ENCODE data around the gene MXI1.
"Not testable (repeated sequence)": the region's sequence is repeated elsewhere in the genome, so short reads cannot be mapped to it uniquely, and the experiment has no call there.

Gene MXI1

GRCh38 chr10:110201046-110201445 lies 6.4 kb upstream of the MXI1 start:
- H3K4me3 Mint-ChIP-seq; intact Hi-C loops (cut with micrococcal nuclease); H3K27ac Mint-ChIP-seq; H3K36me3 Mint-ChIP-seq (ENCODE audit: low read depth); H3K9me3 Mint-ChIP-seq; H3K27me3 Mint-ChIP-seq: not testable (repeated sequence)
- peaks cover 33% of the 10 kb centered on the region for H3K4me1 Mint-ChIP-seq (ENCODE audit: low read depth)

GRCh38 chr10:110203500-110204455 lies 3.6 kb upstream of the MXI1 start:
- Mint-ChIP-seq H3K4me3 (no peak overlapping the region), H3K27me3 (peaks cover 19% of the 10 kb centered on the region), H3K9me3 (no peaks in the 10 kb centered on the region), H3K36me3 (ENCODE audit: low read depth) (peaks cover 8% of the 10 kb centered on the region), H3K27ac (peak overlapping the region; percentile 30), H3K4me1 (ENCODE audit: low read depth) (peaks cover 46% of the 10 kb centered on the region)
- intact Hi-C loops (cut with micrococcal nuclease) = no loop called here

- Mint-ChIP-seq H3K27me3 (peaks cover 19% of the 10 kb centered on the region), H3K36me3 (ENCODE audit: low read depth) (peaks cover 19% of the 10 kb centered on the region), H3K9me3 (no peaks in the 10 kb centered on the region), H3K27ac (no peak overlapping the region), H3K4me3 (no peak overlapping the region), H3K4me1 (ENCODE audit: low read depth) (peaks cover 49% of the 10 kb centered on the region)
- intact Hi-C loops (cut with micrococcal nuclease) = loop anchor here (5.0 kb wide), 2 partner anchors 48 to 63 kb away; no protein-coding TSS in a partner anchor
Measured at GRCh38 chr10:110205051-110205675, 2.2 kb upstream of the MXI1 start.

- Mint-ChIP-seq H3K4me1 (ENCODE audit: low read depth) (peaks cover 61% of the 10 kb centered on the region), H3K27me3 (peaks cover 19% of the 10 kb centered on the region), H3K36me3 (ENCODE audit: low read depth) (peaks cover 28% of the 10 kb centered on the region), H3K9me3 (no peaks in the 10 kb centered on the region), H3K4me3 (peak overlapping the region; percentile 93), H3K27ac (peak overlapping the region; percentile 92)
- intact Hi-C loops (cut with micrococcal nuclease) = loop anchor here (5.0 kb wide), 2 partner anchors 51 to 66 kb away; no protein-coding TSS in a partner anchor
Measured at GRCh38 chr10:110207805-110208613, 604 bp downstream of the MXI1 start.

GRCh38 chr10:110208614-110209453 lies 1.4 kb downstream of the MXI1 start:
- H3K36me3 Mint-ChIP-seq (ENCODE audit: low read depth) = peaks cover 34% of the 10 kb centered on the region
- H3K27ac Mint-ChIP-seq = peak overlapping the region; percentile 92
- H3K27me3 Mint-ChIP-seq = peaks cover 19% of the 10 kb centered on the region
- H3K4me3 Mint-ChIP-seq = peak overlapping the region; percentile 93
- H3K9me3 Mint-ChIP-seq = no peaks in the 10 kb centered on the region
- intact Hi-C loops (cut with micrococcal nuclease) = loop anchor here (5.0 kb wide), 2 partner anchors 52 to 67 kb away; no protein-coding TSS in a partner anchor
- H3K4me1 Mint-ChIP-seq (ENCODE audit: low read depth) = peaks cover 63% of the 10 kb centered on the region

GRCh38 chr10:110209454-110209925 lies 2.1 kb downstream of the MXI1 start:
- Mint-ChIP-seq H3K27me3 (peaks cover 18% of the 10 kb centered on the region), H3K9me3 (no peaks in the 10 kb centered on the region), H3K4me1 (ENCODE audit: low read depth) (peaks cover 59% of the 10 kb centered on the region), H3K27ac (peak overlapping the region; percentile 92), H3K4me3 (peak overlapping the region; percentile 93), H3K36me3 (ENCODE audit: low read depth) (peaks cover 34% of the 10 kb centered on the region)
- intact Hi-C loops (cut with micrococcal nuclease) = loop anchor here (5.0 kb wide), 2 partner anchors 52 to 67 kb away; no protein-coding TSS in a partner anchor

GRCh38 chr10:110209926-110210673 lies 2.7 kb downstream of the MXI1 start:
- peak overlapping the region; percentile 92 for H3K27ac Mint-ChIP-seq
- peaks cover 16% of the 10 kb centered on the region for H3K27me3 Mint-ChIP-seq
- intact Hi-C loops (cut with micrococcal nuclease) = loop anchor here (5.0 kb wide), 2 partner anchors 53 to 68 kb away; no protein-coding TSS in a partner anchor

GRCh38 chr10:110210674-110211464 lies 3.5 kb downstream of the MXI1 start:
- intact Hi-C loops (cut with micrococcal nuclease) = loop anchor here (1.0 kb wide), 1 partner anchor 14 kb away; no protein-coding TSS in a partner anchor
- H3K27ac Mint-ChIP-seq = peak overlapping the region; percentile 92
- H3K4me1 Mint-ChIP-seq (ENCODE audit: low read depth) = peaks cover 69% of the 10 kb centered on the region
- H3K4me3 Mint-ChIP-seq = peak overlapping the region; percentile 95
- peaks cover 34% of the 10 kb centered on the region for H3K36me3 Mint-ChIP-seq (ENCODE audit: low read depth)
- H3K9me3 Mint-ChIP-seq = no peaks in the 10 kb centered on the region
- peaks cover 13% of the 10 kb centered on the region for H3K27me3 Mint-ChIP-seq

More at GRCh38 chr10:110209926-110210673, 2.7 kb downstream of the MXI1 start:
- Mint-ChIP-seq H3K4me1 (ENCODE audit: low read depth) (peaks cover 61% of the 10 kb centered on the region), H3K9me3 (no peaks in the 10 kb centered on the region), H3K4me3 (peak overlapping the region; percentile 95), H3K36me3 (ENCODE audit: low read depth) (peaks cover 34% of the 10 kb centered on the region)

- H3K27me3 Mint-ChIP-seq = peaks cover 7% of the 10 kb centered on the region
- H3K9me3 Mint-ChIP-seq = no peaks in the 10 kb centered on the region
- intact Hi-C loops (cut with micrococcal nuclease) = loop anchor here (1.0 kb wide), 1 partner anchor 14 kb away; no protein-coding TSS in a partner anchor
- H3K36me3 Mint-ChIP-seq (ENCODE audit: low read depth) = peaks cover 34% of the 10 kb centered on the region
- H3K27ac Mint-ChIP-seq = peak overlapping the region; percentile 92
- peak overlapping the region; percentile 95 for H3K4me3 Mint-ChIP-seq
- H3K4me1 Mint-ChIP-seq (ENCODE audit: low read depth) = peaks cover 71% of the 10 kb centered on the region
Measured at GRCh38 chr10:110211465-110211843, 4.0 kb downstream of the MXI1 start.

- peak overlapping the region; percentile 95 for H3K4me3 Mint-ChIP-seq
- H3K27ac Mint-ChIP-seq = peak overlapping the region; percentile 92
- H3K27me3 Mint-ChIP-seq = peaks cover under 1% of the 10 kb centered on the region
- peaks cover 34% of the 10 kb centered on the region for H3K36me3 Mint-ChIP-seq (ENCODE audit: low read depth)
- H3K9me3 Mint-ChIP-seq = no peaks in the 10 kb centered on the region
- intact Hi-C loops (cut with micrococcal nuclease) = no loop called here
- H3K4me1 Mint-ChIP-seq (ENCODE audit: low read depth) = peaks cover 69% of the 10 kb centered on the region
Measured at GRCh38 chr10:110212119-110213006, 5.0 kb downstream of the MXI1 start.

GRCh38 chr10:110214371-110214826 lies 7.0 kb downstream of the MXI1 start:
- peaks cover 70% of the 10 kb centered on the region for H3K4me1 Mint-ChIP-seq (ENCODE audit: low read depth)
- no peaks in the 10 kb centered on the region for H3K9me3 Mint-ChIP-seq
- peaks cover 20% of the 10 kb centered on the region for H3K36me3 Mint-ChIP-seq (ENCODE audit: low read depth)
- no peak overlapping the region for H3K4me3 Mint-ChIP-seq
- H3K27ac Mint-ChIP-seq = no peak overlapping the region
- intact Hi-C loops (cut with micrococcal nuclease) = no loop called here
- H3K27me3 Mint-ChIP-seq = no peaks in the 10 kb centered on the region

Data from dendritic cell treated with granulocyte-macrophage colony-stimulating factor and Interleukin-4, amounts not matched to agents 40 ng/mL and 50 ng/mL, for 4 days (primary cell).